ENCODE results near the gene SECISBP2L. TPM values are rescaled to one million over a fixed set of nuclear protein-coding genes. Genes with fewer than 3 reads are reported as not detected.
A peak's percentile ranks its signal among the peaks of the same experiment; 100 is the strongest.

SECISBP2L gene
- total and polyA plus RNA-seq, 10 of the 15 experiments (the other 5 are each of a cell fraction or from before 2014, with no cell fraction given): 1.4 to 24.2 (median 10.4) TPM

- no peak for TF ChIP-seq PBX3 (IDR thresholded peaks at IDR 0.05; ENCODE audit: insufficient replicate concordance, low read depth, low read length)
- TF ChIP-seq CBX3 (IDR thresholded peaks at IDR 0.05; ENCODE audit: borderline replicate concordance, low read depth): no peak
- TF ChIP-seq NBN (IDR thresholded peaks at IDR 0.05): no peak
- no peak for TF ChIP-seq ZBTB11 (CRISPR knock-in tag; IDR thresholded peaks at IDR 0.05)
These were observed 104.3 kb downstream of the SECISBP2L start (continued) for GRCh38 chr15:48941904-48942303.

GRCh38 chr15:48940508-48940907 lies 105.7 kb downstream of the SECISBP2L start:
- intact Hi-C loops (cut with micrococcal nuclease; ENCODE audit: unreplicated experiment) (loop anchor here (2.0 kb wide), 1 partner anchor 62 kb away; the partner anchor contains the start of gene EID1), in situ Hi-C loops (cut with MboI) (no loop called here)
- DNase-seq (ENCODE audit: low read depth, low spot score) (peak; percentile 81), FAIRE-seq (peak; percentile 69), ATAC-seq (peak; percentile 95)
- 2% methylated on average over 6 of the region's 6 CpGs for WGBS (ENCODE audit: insufficient coverage, insufficient replicate concordance, low lambda C conversion rate, missing lambda C conversion rate)
- H3K9ac ChIP-seq (ENCODE audit: control insufficient read depth, insufficient read depth, low read length): no peak overlapping the region
- no peaks in the 10 kb centered on the region for H4K20me1 ChIP-seq (ENCODE audit: control insufficient read depth, insufficient read depth)
- ChIA-PET SMC1A (ENCODE audit: uncharacterized antibody, unreplicated experiment) (interaction anchor here (0.6 to 2.9 kb wide), 13 partner anchors 11 to 289 kb away, joined by 3 to 40 read pairs (median 4); partner anchors contain the start of genes EID1 and SHC4), POLR2A (interaction anchor here (1.2 kb wide), 1 partner anchor 35 kb away, joined by 5 read pairs; no protein-coding TSS in a partner anchor), RAD21 (ENCODE audit: unreplicated experiment) (interaction anchor here (0.8 to 3.4 kb wide), 7 partner anchors 16 to 79 kb away, joined by 3 to 25 read pairs (median 4); partner anchors contain the start of gene SHC4), CTCF (interaction anchor here (0.6 to 2.6 kb wide), 11 partner anchors 14 to 583 kb away, joined by 3 to 11 read pairs (median 5); partner anchors contain the start of genes EID1 and SHC4)
- no peaks in the 10 kb centered on the region for H3K79me2 ChIP-seq (ENCODE audit: control insufficient read depth, insufficient read depth, low read length)
- no peak overlapping the region; the same call in 1 of the 2 replicates for H2AFZ ChIP-seq (ENCODE audit: control insufficient read depth, low read depth, low read length)
- no peak overlapping the region for H3K27ac ChIP-seq (ENCODE audit: control insufficient read depth, insufficient read depth)
- no peaks in the 10 kb centered on the region for H3K27me3 ChIP-seq (replicated peaks in 1 of 2; ENCODE audit: control insufficient read depth in 2 of 2, insufficient read depth in 2 of 2, low read length in 1 of 2)
- H3K36me3 ChIP-seq (ENCODE audit: control insufficient read depth in 2 of 2, insufficient read depth in 2 of 2, low read length in 1 of 2): no peaks in the 10 kb centered on the region
- H3K4me2 ChIP-seq (ENCODE audit: control insufficient read depth, insufficient read depth): 0 out of 2 replicates have a peak overlapping the region, but pooled peaks have one; percentile 19
- H3K4me1 ChIP-seq (ENCODE audit: control insufficient read depth, insufficient read depth, low read length): peaks cover 3% of the 10 kb centered on the region; the same call in 1 of the 2 replicates
- BruUV-seq (replicated peaks): no TSS peak
- H3K4me3 ChIP-seq: no peak overlapping the region
- H3K9me3 ChIP-seq (replicated peaks; ENCODE audit: control insufficient read depth, insufficient read depth, low read length): no peaks in the 10 kb centered on the region
- TF ChIP-seq GABPA (IDR thresholded peaks at IDR 0.05; ENCODE audit: low read depth) (peak; percentile 47; the same call in 1 of the 2 replicates), BCL3 (IDR thresholded peaks at IDR 0.05; ENCODE audit: borderline replicate concordance, insufficient read depth, low read depth, low read length, poor library complexity, severe bottlenecking) (peak; percentile 51), RAD51 (IDR thresholded peaks at IDR 0.05) (peak; percentile 82; the same call in 1 of the 2 replicates), NR2F1 (conservative IDR thresholded peaks at IDR 0.05) (peak; percentile 100), ESRRA (IDR thresholded peaks at IDR 0.05; ENCODE audit: low read length) (no peak), E2F4 (IDR thresholded peaks at IDR 0.05; ENCODE audit: low read depth, low read length) (no peak), CREB1 (IDR thresholded peaks at IDR 0.05; ENCODE audit: low read depth) (peak; percentile 97), DPF2 (IDR thresholded peaks at IDR 0.05) (peak; percentile 98), KLF5 (IDR thresholded peaks at IDR 0.05; ENCODE audit: partially characterized antibody) (peak; percentile 88), MEF2A (IDR thresholded peaks at IDR 0.05; ENCODE audit: insufficient read depth, low read depth, low read length) (0 out of 2 replicates have a peak, but pooled peaks have one; percentile 42), MAX (IDR thresholded peaks at IDR 0.05; ENCODE audit: low read depth, low read length) (no peak)

All from GM12878 (cell line).